OCI-LY3 (cell line): Measurements from ENCODE around the gene ASB5.

ENCODE experiments used
- CTCF ChIP-seq: fragments of 200-600, 300-600 bp; sonication (generic); IDR thresholded peaks from 2 replicates; pipeline ENCODE4 v1.5.1; 2014; ENCODE audit warnings: antibody characterized with exemption, low read length, low read depth
- EZH2phosphoT487 ChIP-seq: fragments of 200-600 bp; shearing (Covaris generic); IDR thresholded peaks from 2 replicates; pipeline ENCODE4 v1.6.1; 2018; ENCODE audit warnings: antibody characterized with exemption, mixed run types, low read depth

DNA sequence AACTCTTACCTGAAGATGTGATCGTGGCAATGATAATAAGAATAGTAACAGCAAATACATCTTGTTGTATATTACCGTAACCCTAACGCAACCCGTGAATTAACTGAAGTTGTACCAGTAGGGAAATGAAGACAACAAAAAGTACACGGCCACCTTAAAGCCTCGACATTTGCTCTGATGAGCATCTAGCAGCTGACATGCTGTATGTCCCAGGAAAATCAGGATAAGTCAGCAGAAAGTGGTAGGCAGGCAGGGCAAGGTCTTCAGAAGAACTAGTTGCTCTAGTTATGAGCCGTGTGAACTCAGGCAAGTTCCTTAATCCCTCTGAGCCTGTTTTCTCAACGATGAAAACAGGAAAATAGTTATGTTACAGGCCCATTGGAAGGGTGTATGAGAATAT, 7.7 kb upstream of the ASB5 start:
- TF ChIP-seq CTCF (no peak), EZH2phosphoT487 (no peak)
